HL-60 (cell line): ENCODE results near the gene POU2F1.

Source experiments
- DNase-seq, 2 experiments: peaks; one replicate each; pipeline ENCODE4 v3.0.0-alpha.2; 2010 to 2020; ENCODE audit warnings: low read depth in 1 of 2, low spot score in 1 of 2
- H3K27ac ChIP-seq: fragments of 250-450 bp; sonication (Bioruptor Pico); replicated peaks from 2 replicates; pipeline ENCODE4 v1.5.1; 2020; ENCODE audit warnings: mild to moderate bottlenecking, moderate library complexity
- H3K27me3 ChIP-seq: fragments of 250-450 bp; sonication (Bioruptor Pico); 2 replicates; pipeline ENCODE4 v1.5.1; 2021; ENCODE audit warnings: mild to moderate bottlenecking, moderate library complexity; ENCODE audit not compliant: insufficient read depth, poor library complexity, severe bottlenecking
- H3K4me3 ChIP-seq: replicated peaks from 2 replicates; pipeline ENCODE4 v1.5.1; 2011; ENCODE audit warnings: mild to moderate bottlenecking, control low read depth, low read length; ENCODE audit not compliant: insufficient read depth
- CTCF ChIP-seq: IDR thresholded peaks from one replicate; pipeline ENCODE4 v1.5.1; 2011; ENCODE audit warnings: low read length, control low read depth, inconsistent platforms; ENCODE audit not compliant: insufficient read depth
- GABPA ChIP-seq: IDR thresholded peaks from 2 replicates; pipeline ENCODE4 v1.6.1; 2012; ENCODE audit warnings: low read depth
- POLR2AphosphoS5 ChIP-seq: IDR thresholded peaks from 2 replicates; pipeline ENCODE4 v1.6.1; 2012; ENCODE audit warnings: low read depth
- REST ChIP-seq: IDR thresholded peaks from 2 replicates; pipeline ENCODE4 v1.6.1; 2012; ENCODE audit warnings: low read depth; ENCODE audit not compliant: insufficient replicate concordance
- SPI1 ChIP-seq: IDR thresholded peaks from 2 replicates; pipeline ENCODE4 v1.6.1; 2012; ENCODE audit warnings: low read depth, mild to moderate bottlenecking, borderline replicate concordance

The POU2F1 gene

GRCh38 chr1:167190747-167191237, 29.9 kb upstream of the POU2F1 start:
- no peak overlapping the region for H3K27ac ChIP-seq
- no peak for DNase-seq
- H3K4me3 ChIP-seq: no peak overlapping the region
- no peaks in the 10 kb centered on the region for H3K27me3 ChIP-seq
- no peak for TF ChIP-seq GABPA
- no peak for TF ChIP-seq SPI1
- no peak for TF ChIP-seq REST
- no peak for TF ChIP-seq CTCF
- TF ChIP-seq POLR2AphosphoS5: no peak

- Histone ChIP-seq H3K27me3 (no peaks in the 10 kb centered on the region), H3K4me3 (no peak overlapping the region), H3K27ac (no peak overlapping the region)
- no peak for TF ChIP-seq REST
- no peak for DNase-seq
These were observed 28.7 kb upstream of the POU2F1 start for GRCh38 chr1:167191958-167192357.

GRCh38 chr1:167194182-167194581, 26.5 kb upstream of the POU2F1 start:
- no peak overlapping the region for H3K4me3 ChIP-seq
- DNase-seq: no peak
- TF ChIP-seq SPI1 (no peak), CTCF (no peak), POLR2AphosphoS5 (no peak), REST (no peak), GABPA (no peak)
- no peaks in the 10 kb centered on the region for H3K27me3 ChIP-seq
- no peak overlapping the region for H3K27ac ChIP-seq

- H3K27me3 ChIP-seq: no peaks in the 10 kb centered on the region
- H3K27ac ChIP-seq: no peak overlapping the region
- DNase-seq: no peak
- H3K4me3 ChIP-seq: no peak overlapping the region
- TF ChIP-seq POLR2AphosphoS5 (no peak), REST (no peak), GABPA (no peak), CTCF (no peak), SPI1 (no peak)
These were observed 24.5 kb upstream of the POU2F1 start for GRCh38 chr1:167196166-167196565.
